SH-SY5Y (cell line): ENCODE results near the gene PSMG1.

ENCODE experiments used
- GATA2 ChIP-seq: IDR thresholded peaks from 2 replicates; pipeline ENCODE4 v1.6.1; 2011; ENCODE audit warnings: mild to moderate bottlenecking, low read depth, low read length
- GATA3 ChIP-seq: IDR thresholded peaks from 2 replicates; pipeline ENCODE4 v1.6.1; 2011; ENCODE audit warnings: low read depth, mild to moderate bottlenecking, low read length, moderate library complexity

DNA sequence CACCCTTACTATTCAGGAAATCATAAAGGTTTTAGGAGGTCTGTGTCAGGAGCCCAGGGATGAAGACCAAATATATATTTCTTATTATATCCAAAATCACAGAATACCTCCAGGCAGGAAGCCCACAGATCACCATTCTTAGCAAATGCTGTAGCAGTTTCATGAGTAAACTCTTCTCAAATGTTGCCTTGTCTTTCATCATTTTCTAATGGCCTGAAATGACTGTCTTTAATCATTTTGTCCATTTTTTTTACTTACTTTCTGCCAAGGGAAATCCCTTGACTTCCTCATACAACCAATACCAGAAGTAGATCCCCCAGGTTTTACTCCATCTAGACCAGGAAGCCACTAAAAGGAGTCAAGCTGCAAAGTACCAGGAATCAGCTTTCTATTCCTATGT, 32.4 kb downstream of the PSMG1 start:
- no peak for TF ChIP-seq GATA2
- no peak for TF ChIP-seq GATA3
